ENCODE results near the gene ARSA. TPM values are rescaled to one million over a fixed set of nuclear protein-coding genes. Genes with fewer than 3 reads are reported as not detected.
"Not testable (repeated sequence)": the region's sequence is repeated elsewhere in the genome, so short reads cannot be mapped to it uniquely, and the experiment has no call there.

The ARSA gene
- total and polyA plus RNA-seq, 4 donors, result 6.8 to 28.0 (median 15.8) TPM

GRCh38 chr22:50656122-50657070 lies 28.4 kb upstream of the ARSA start:
- no peak for TF ChIP-seq YY1 (IDR thresholded peaks at IDR 0.05)
- TF ChIP-seq SP1 (IDR thresholded peaks at IDR 0.05), result peak; percentile 44
- no peak for TF ChIP-seq CTCF (IDR thresholded peaks at IDR 0.05; ENCODE audit: low read depth, low read length, missing input control)
- no peak for TF ChIP-seq EGR1 (IDR thresholded peaks at IDR 0.05; ENCODE audit: low read depth in 2 of 2)
- TF ChIP-seq NR2F2 (IDR thresholded peaks at IDR 0.05), result peak; percentile 84
- TF ChIP-seq FOXA2 (IDR thresholded peaks at IDR 0.05), result no peak
- TF ChIP-seq JUND (IDR thresholded peaks at IDR 0.05), result peak in 1 of 2 donors; percentile 12
- no peak overlapping the region for H3K4me3 ChIP-seq (ENCODE audit: low read depth in 1 of 3, low read length in 3 of 3)
- peaks cover 0 to 2% (median 0%) of the 10 kb centered on the region in 4 donors for H3K27me3 ChIP-seq (ENCODE audit: control insufficient read depth in 4 of 4, insufficient read depth in 4 of 4, low read length in 3 of 4)
- H3K9me3 ChIP-seq (ENCODE audit: control insufficient read depth in 4 of 4, low read length in 3 of 4), result no peaks in the 10 kb centered on the region
- no peak overlapping the region for H3K9ac ChIP-seq (ENCODE audit: low read depth in 1 of 2, low read length in 2 of 2)
- H3K36me3 ChIP-seq (ENCODE audit: control insufficient read depth in 4 of 4, insufficient read depth in 3 of 4, low read depth in 1 of 4, low read length in 3 of 4), result no peaks in the 10 kb centered on the region
- 75% methylated on average over 23 of the region's 23 CpGs for WGBS
- peaks cover 0 to 4% (median 0%) of the 10 kb centered on the region in 4 donors for H3K4me1 ChIP-seq (ENCODE audit: control insufficient read depth in 4 of 4, insufficient read depth in 4 of 4, low read length in 3 of 4)
- peak overlapping the region; percentile 31 to 54 for H3K27ac ChIP-seq (ENCODE audit: low read depth in 1 of 2, low read length in 2 of 2)
- DNase-seq (ENCODE audit: low spot score), result no peak

GRCh38 chr22:50654664-50655063 lies 26.7 kb upstream of the ARSA start:
- H3K9ac ChIP-seq (ENCODE audit: low read depth in 1 of 2, low read length in 2 of 2); DNase-seq (ENCODE audit: low spot score); H3K27me3 ChIP-seq (ENCODE audit: control insufficient read depth in 4 of 4, insufficient read depth in 4 of 4, low read length in 3 of 4); H3K4me3 ChIP-seq (ENCODE audit: low read depth in 1 of 3, low read length in 3 of 3); H3K4me1 ChIP-seq (ENCODE audit: control insufficient read depth in 4 of 4, insufficient read depth in 4 of 4, low read length in 3 of 4); H3K9me3 ChIP-seq (ENCODE audit: control insufficient read depth in 4 of 4, low read length in 3 of 4); H3K36me3 ChIP-seq (ENCODE audit: control insufficient read depth in 4 of 4, insufficient read depth in 3 of 4, low read depth in 1 of 4, low read length in 3 of 4); H3K27ac ChIP-seq (ENCODE audit: low read depth in 1 of 2, low read length in 2 of 2): not testable (repeated sequence)
- 92% methylated on average over 6 of the region's 6 CpGs for WGBS

- 93% methylated on average over 10 of the region's 10 CpGs for WGBS
- no peak for TF ChIP-seq FOXA1 (IDR thresholded peaks at IDR 0.05)
- no peak for TF ChIP-seq ATF3 (IDR thresholded peaks at IDR 0.05)
- TF ChIP-seq TAF1 (conservative IDR thresholded peaks at IDR 0.05), result no peak
- TF ChIP-seq EGR1 (IDR thresholded peaks at IDR 0.05; ENCODE audit: low read depth in 2 of 2), result no peak
- no peak for TF ChIP-seq CTCF (IDR thresholded peaks at IDR 0.05; ENCODE audit: low read depth, low read length, missing input control)
- TF ChIP-seq ZBTB33 (IDR thresholded peaks at IDR 0.05), result no peak
- no peak for TF ChIP-seq NR2F2 (IDR thresholded peaks at IDR 0.05)
- TF ChIP-seq JUND (IDR thresholded peaks at IDR 0.05), result no peak
- no peak for TF ChIP-seq MAX (IDR thresholded peaks at IDR 0.05)
- TF ChIP-seq YY1 (IDR thresholded peaks at IDR 0.05), result no peak
- no peak for TF ChIP-seq HNF4G (IDR thresholded peaks at IDR 0.05)
- TF ChIP-seq SP1 (IDR thresholded peaks at IDR 0.05), result no peak
- no peaks in the 10 kb centered on the region for H3K9me3 ChIP-seq (ENCODE audit: control insufficient read depth in 4 of 4, low read length in 3 of 4)
Observed at GRCh38 chr22:50653256-50653655, 25.3 kb upstream of the ARSA start.

GRCh38 chr22:50643821-50644101 lies 15.8 kb upstream of the ARSA start:
- WGBS, result 71% methylated on average over 3 of the region's 3 CpGs
- H3K4me1 ChIP-seq (ENCODE audit: control insufficient read depth in 4 of 4, insufficient read depth in 4 of 4, low read length in 3 of 4), result peaks cover 15 to 28% (median 22%) of the 10 kb centered on the region in 4 donors
- not testable (repeated sequence) for H3K4me3 ChIP-seq (ENCODE audit: low read depth in 1 of 3, low read length in 3 of 3); H3K36me3 ChIP-seq (ENCODE audit: control insufficient read depth in 4 of 4, insufficient read depth in 3 of 4, low read depth in 1 of 4, low read length in 3 of 4); H3K9ac ChIP-seq (ENCODE audit: low read depth in 1 of 2, low read length in 2 of 2); H3K27ac ChIP-seq (ENCODE audit: low read depth in 1 of 2, low read length in 2 of 2); DNase-seq (ENCODE audit: low spot score); H3K9me3 ChIP-seq (ENCODE audit: control insufficient read depth in 4 of 4, low read length in 3 of 4); H3K27me3 ChIP-seq (ENCODE audit: control insufficient read depth in 4 of 4, insufficient read depth in 4 of 4, low read length in 3 of 4)

More at GRCh38 chr22:50653256-50653655, 25.3 kb upstream of the ARSA start:
- Histone ChIP-seq H3K4me1 (ENCODE audit: control insufficient read depth in 4 of 4, insufficient read depth in 4 of 4, low read length in 3 of 4) (peaks cover 0 to 4% (median 0%) of the 10 kb centered on the region in 4 donors), H3K9ac (ENCODE audit: low read depth in 1 of 2, low read length in 2 of 2) (no peak overlapping the region), H3K36me3 (ENCODE audit: control insufficient read depth in 4 of 4, insufficient read depth in 3 of 4, low read depth in 1 of 4, low read length in 3 of 4) (no peaks in the 10 kb centered on the region), H3K27ac (ENCODE audit: low read depth in 1 of 2, low read length in 2 of 2) (no peak overlapping the region), H3K27me3 (ENCODE audit: control insufficient read depth in 4 of 4, insufficient read depth in 4 of 4, low read length in 3 of 4) (peaks cover 0 to 2% (median 0%) of the 10 kb centered on the region in 4 donors), H3K4me3 (ENCODE audit: low read depth in 1 of 3, low read length in 3 of 3) (no peak overlapping the region)
- no peak for DNase-seq (ENCODE audit: low spot score)
